ENCODE measurements around the gene MAD1L1.

The MAD1L1 gene

GRCh38 chr7:1913466-1914282, 319.1 kb downstream of the MAD1L1 start:
- Histone ChIP-seq H3K27me3 (ENCODE audit: insufficient read depth, low read depth) (no peaks in the 10 kb centered on the region), H2AFZ (ENCODE audit: low read depth) (no peak overlapping the region), H4K20me1 (ENCODE audit: insufficient read depth) (no peaks in the 10 kb centered on the region), H3K4me3 (IDR thresholded peaks at IDR 0.05; ENCODE audit: insufficient read depth, low read depth, low read length) (no peak overlapping the region), H3K4me1 (ENCODE audit: low read depth, poor library complexity, severe bottlenecking) (no peaks in the 10 kb centered on the region), H3K27ac (no peak overlapping the region), H3K36me3 (ENCODE audit: insufficient read depth) (no peaks in the 10 kb centered on the region), H3K9ac (no peak overlapping the region), H3K4me2 (no peak overlapping the region), H3K79me2 (ENCODE audit: insufficient read depth, low read depth) (no peaks in the 10 kb centered on the region)
- TF ChIP-seq, protein P1, sequence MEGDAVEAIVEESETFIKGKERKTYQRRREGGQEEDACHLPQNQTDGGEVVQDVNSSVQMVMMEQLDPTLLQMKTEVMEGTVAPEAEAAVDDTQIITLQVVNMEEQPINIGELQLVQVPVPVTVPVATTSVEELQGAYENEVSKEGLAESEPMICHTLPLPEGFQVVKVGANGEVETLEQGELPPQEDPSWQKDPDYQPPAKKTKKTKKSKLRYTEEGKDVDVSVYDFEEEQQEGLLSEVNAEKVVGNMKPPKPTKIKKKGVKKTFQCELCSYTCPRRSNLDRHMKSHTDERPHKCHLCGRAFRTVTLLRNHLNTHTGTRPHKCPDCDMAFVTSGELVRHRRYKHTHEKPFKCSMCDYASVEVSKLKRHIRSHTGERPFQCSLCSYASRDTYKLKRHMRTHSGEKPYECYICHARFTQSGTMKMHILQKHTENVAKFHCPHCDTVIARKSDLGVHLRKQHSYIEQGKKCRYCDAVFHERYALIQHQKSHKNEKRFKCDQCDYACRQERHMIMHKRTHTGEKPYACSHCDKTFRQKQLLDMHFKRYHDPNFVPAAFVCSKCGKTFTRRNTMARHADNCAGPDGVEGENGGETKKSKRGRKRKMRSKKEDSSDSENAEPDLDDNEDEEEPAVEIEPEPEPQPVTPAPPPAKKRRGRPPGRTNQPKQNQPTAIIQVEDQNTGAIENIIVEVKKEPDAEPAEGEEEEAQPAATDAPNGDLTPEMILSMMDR (conservative IDR thresholded peaks at IDR 0.05; ENCODE audit: low read depth, low read length) = no peak

GRCh38 chr7:1912593-1913465, 319.9 kb downstream of the MAD1L1 start:
- no peak overlapping the region for H3K4me2 ChIP-seq
- no peak overlapping the region for H3K4me3 ChIP-seq (IDR thresholded peaks at IDR 0.05; ENCODE audit: insufficient read depth, low read depth, low read length)
- H4K20me1 ChIP-seq (ENCODE audit: insufficient read depth) = no peaks in the 10 kb centered on the region
- no peak overlapping the region for H3K9ac ChIP-seq
- no peaks in the 10 kb centered on the region for H3K4me1 ChIP-seq (ENCODE audit: low read depth, poor library complexity, severe bottlenecking)
- H3K36me3 ChIP-seq (ENCODE audit: insufficient read depth) = no peaks in the 10 kb centered on the region
- TF ChIP-seq, protein P1 (conservative IDR thresholded peaks at IDR 0.05; ENCODE audit: low read depth, low read length) = no peak
- no peak overlapping the region for H2AFZ ChIP-seq (ENCODE audit: low read depth)
- no peak overlapping the region for H3K27ac ChIP-seq
- H3K27me3 ChIP-seq (ENCODE audit: insufficient read depth, low read depth) = no peaks in the 10 kb centered on the region
- H3K79me2 ChIP-seq (ENCODE audit: insufficient read depth, low read depth) = no peaks in the 10 kb centered on the region

DNA sequence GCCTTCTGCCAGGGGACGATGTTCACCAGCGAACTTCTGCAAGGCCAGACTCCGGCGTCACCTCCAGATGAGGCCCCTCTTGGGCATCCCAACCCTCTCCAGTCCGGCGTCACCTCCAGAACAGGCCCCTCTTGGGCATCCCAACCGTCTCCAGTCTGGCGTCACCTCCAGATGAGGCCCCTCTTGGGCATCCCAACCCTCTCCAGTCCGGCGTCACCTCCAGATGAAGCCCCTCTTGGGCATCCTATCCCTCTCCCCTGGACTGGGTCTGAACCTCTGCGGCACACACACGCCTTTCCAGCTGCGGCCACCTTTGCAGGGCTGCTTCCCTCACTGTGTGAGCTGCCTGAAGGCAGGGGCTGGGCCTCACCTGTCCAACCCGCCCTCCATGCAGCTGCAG, 321.2 kb downstream of the MAD1L1 start:
- Histone ChIP-seq H4K20me1 (ENCODE audit: insufficient read depth) (no peaks in the 10 kb centered on the region), H3K4me3 (IDR thresholded peaks at IDR 0.05; ENCODE audit: insufficient read depth, low read depth, low read length) (no peak overlapping the region), H3K9ac (no peak overlapping the region)

GRCh38 chr7:1910827-1911226, 321.9 kb downstream of the MAD1L1 start:
- Histone ChIP-seq H3K79me2 (ENCODE audit: insufficient read depth, low read depth) (no peaks in the 10 kb centered on the region), H4K20me1 (ENCODE audit: insufficient read depth) (no peaks in the 10 kb centered on the region), H3K4me1 (ENCODE audit: low read depth, poor library complexity, severe bottlenecking) (no peaks in the 10 kb centered on the region), H3K4me2 (no peak overlapping the region), H3K27ac (no peak overlapping the region), H3K27me3 (ENCODE audit: insufficient read depth, low read depth) (no peaks in the 10 kb centered on the region), H3K9ac (no peak overlapping the region), H3K4me3 (IDR thresholded peaks at IDR 0.05; ENCODE audit: insufficient read depth, low read depth, low read length) (no peak overlapping the region), H3K36me3 (ENCODE audit: insufficient read depth) (no peaks in the 10 kb centered on the region), H2AFZ (ENCODE audit: low read depth) (no peak overlapping the region)
- TF ChIP-seq, protein P1 (conservative IDR thresholded peaks at IDR 0.05; ENCODE audit: low read depth, low read length) = no peak

More for the DNA sequence above, 321.2 kb downstream of the MAD1L1 start:
- Histone ChIP-seq H3K36me3 (ENCODE audit: insufficient read depth) (no peaks in the 10 kb centered on the region), H3K4me1 (ENCODE audit: low read depth, poor library complexity, severe bottlenecking) (no peaks in the 10 kb centered on the region), H3K4me2 (no peak overlapping the region), H3K27me3 (ENCODE audit: insufficient read depth, low read depth) (no peaks in the 10 kb centered on the region), H2AFZ (ENCODE audit: low read depth) (no peak overlapping the region), H3K27ac (no peak overlapping the region), H3K79me2 (ENCODE audit: insufficient read depth, low read depth) (no peaks in the 10 kb centered on the region)
- TF ChIP-seq, protein P1 (conservative IDR thresholded peaks at IDR 0.05; ENCODE audit: low read depth, low read length) = no peak
